NCI-H526 treated with DMSO at 0.1 percent for 48 hours (cell line): ENCODE data around the gene CDH4.

Experiments used
- DNase-seq: peaks from one replicate; lab custom pipeline; 2025; lab: John Stamatoyannopoulos, UW

The CDH4 gene

DNA sequence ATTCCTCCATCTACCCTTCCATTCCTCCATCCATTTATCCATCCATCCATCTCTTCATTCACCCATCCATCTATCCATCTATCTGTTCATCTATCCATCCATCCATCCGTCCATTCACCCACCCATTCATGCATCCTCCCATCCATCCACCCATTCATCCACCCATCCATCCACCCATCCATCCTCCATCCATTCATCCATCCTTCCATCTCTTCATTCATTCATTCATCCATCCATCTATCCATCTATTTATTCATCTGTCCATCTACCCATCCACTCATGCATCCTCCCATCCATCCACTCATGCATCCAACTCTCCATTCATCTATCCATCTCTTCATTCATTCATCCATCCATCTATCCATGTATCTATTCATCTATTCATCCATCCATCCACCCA, 380.9 kb downstream of the CDH4 start:
- DNase-seq = no peak

- DNase-seq = no peak
These were observed 382.5 kb downstream of the CDH4 start for GRCh38 chr20:61634376-61635145.

- no peak for DNase-seq
These were observed 383.8 kb downstream of the CDH4 start for GRCh38 chr20:61635721-61636455.

DNA sequence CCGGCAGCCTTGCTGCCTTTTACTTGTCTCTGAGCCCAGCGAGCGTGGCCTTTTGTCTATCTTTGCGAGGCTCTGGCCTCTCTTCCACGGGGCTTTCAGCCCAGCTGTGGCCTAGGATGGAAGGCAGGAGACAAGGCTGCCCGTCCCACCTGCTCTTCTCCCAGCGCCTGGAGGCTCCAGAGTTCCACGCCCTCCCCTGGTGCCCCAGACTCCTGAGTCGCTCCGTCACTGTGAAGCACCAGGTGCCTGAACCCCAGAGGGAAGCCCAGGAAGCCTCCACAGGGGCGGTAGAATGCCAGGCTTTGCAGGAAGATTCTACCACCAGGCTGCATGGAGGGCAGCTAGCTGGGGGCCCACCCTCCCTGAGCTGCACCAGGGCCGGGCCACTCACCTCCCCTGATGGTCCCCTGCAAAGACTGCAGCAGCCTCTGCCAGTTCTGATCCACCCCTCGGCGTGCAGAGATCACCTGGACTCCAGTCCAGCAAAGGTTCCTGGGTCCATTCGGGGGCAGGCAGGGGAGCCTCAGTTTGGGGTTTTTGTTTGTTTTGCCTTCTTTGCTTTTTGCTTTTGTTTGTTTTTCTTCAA, 384.6 kb downstream of the CDH4 start:
- no peak for DNase-seq

GRCh38 chr20:61638802-61639585, 386.9 kb downstream of the CDH4 start:
- no peak for DNase-seq

- no peak for DNase-seq
These were observed 388.2 kb downstream of the CDH4 start for GRCh38 chr20:61640131-61640870.

DNA sequence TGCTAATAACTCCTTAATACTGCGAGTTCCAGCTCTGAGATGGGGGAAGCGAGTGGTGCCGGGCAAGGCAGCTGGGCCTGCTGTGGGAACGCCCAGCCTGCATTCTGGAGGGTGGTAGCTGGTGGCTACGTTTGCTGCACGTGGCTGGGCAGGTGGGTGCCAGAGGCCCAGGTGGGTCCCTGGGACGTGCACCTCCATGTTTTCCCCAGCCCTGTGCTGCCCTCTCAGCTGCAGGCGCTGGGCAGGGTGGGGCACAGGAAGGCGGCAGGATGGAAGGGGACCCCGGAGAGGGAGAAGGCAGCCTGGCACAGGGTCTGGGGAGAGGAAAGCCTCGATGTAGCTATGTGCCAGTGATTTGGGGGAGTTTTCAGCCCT, 388.8 kb downstream of the CDH4 start:
- no peak for DNase-seq

- DNase-seq = no peak
These were observed 391.8 kb downstream of the CDH4 start for GRCh38 chr20:61643656-61644377.

DNA sequence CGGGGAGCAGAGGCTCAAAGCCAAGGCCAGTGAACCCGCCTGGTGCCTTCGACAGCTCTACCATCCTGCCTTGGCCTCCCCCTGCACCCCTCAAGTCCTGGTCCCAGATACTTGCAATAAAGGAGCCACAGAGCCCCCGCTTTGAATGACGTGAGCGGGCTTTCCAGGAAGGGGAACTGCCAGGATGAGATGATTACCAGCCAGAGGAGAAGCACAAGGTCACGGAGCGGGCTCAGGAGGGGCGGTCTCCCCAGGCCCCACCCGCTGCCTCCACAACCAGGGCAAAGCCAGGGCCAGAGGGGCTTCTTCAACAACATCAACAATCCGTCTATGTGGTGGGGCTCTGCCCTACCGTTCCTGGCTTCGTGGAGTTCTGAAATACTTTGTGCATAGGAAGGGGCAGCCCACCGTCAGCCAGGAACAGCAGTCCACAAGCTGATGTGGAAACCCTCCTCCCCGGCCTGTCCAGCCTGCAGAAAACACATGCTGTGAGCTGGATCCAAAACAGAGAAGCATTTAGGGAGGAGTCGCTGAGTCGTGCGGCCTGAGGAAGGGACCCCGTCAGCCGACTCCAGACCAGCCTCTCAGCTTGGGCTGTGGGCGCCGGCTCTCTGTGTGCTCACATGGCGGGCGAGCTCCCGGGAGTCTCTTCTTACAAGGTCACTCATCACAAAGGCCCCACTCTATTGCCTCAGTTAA, 392.5 kb downstream of the CDH4 start:
- DNase-seq = no peak

GRCh38 chr20:61645732-61646131, 393.7 kb downstream of the CDH4 start:
- DNase-seq = no peak

DNA sequence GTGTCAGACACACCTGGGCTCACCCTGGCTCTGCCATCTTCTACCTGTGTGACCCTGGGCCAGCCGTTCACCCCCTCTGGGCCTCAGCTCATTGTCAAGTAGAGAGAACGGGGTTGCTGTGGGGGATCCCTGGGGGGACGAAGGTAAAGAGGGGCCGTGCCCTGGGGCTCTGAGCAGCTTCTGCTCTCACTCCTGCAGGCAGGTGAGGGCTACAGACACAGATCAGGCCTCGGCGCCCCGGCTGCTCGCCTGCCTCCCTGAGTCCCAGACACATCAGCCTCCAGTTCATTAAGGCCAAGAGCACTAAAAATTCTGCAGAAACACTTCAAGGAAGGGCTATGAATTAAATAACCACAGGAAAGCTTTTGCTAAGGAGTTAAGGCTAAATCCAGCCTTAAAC, 394.4 kb downstream of the CDH4 start:
- DNase-seq = no peak

GRCh38 chr20:61646986-61647385, 394.9 kb downstream of the CDH4 start:
- no peak for DNase-seq

- no peak for DNase-seq
These were observed 395.6 kb downstream of the CDH4 start for GRCh38 chr20:61647702-61648101.

- no peak for DNase-seq
These were observed 397.2 kb downstream of the CDH4 start for GRCh38 chr20:61649105-61649859.

GRCh38 chr20:61649860-61650162, 397.8 kb downstream of the CDH4 start:
- DNase-seq = no peak

GRCh38 chr20:61650912-61651733, 399.1 kb downstream of the CDH4 start:
- DNase-seq = no peak

GRCh38 chr20:61652146-61652545, 400.1 kb downstream of the CDH4 start:
- DNase-seq = no peak

DNA sequence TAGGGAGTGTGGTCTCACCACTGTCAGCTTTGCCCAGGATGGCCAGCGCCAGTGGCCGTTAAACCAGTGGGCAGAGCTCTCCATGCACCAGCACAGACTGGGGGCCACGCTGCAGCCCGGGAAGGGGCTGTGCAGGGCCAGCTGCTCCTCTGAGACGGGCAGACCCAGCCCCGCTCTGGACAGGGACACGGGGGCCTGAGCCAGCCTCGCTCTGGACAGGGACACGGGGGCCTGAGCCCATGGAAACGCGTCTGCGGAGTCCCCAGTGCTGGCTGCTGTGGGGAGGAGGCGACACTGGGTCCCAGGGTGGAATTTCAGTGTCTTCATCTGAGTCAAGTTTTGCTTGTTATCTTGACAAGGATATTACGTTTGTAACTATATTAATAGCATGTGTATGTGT, 402.7 kb downstream of the CDH4 start:
- no peak for DNase-seq

GRCh38 chr20:61655591-61655990, 403.5 kb downstream of the CDH4 start:
- DNase-seq = no peak
